Measurements from ENCODE around the gene USP4. TPM values are rescaled to one million over a fixed set of nuclear protein-coding genes. Genes with fewer than 3 reads are reported as not detected.

The USP4 gene
- total RNA-seq, 1 donor from 2014 or later: 34.7 TPM

Small RNAs within 50 kb of the gene (microRNA-seq; reads per million reads assigned to microRNA genes)
- gene MIR4271: not detected

Other genes starting within 250 kb of the USP4 start
- 46.2 TPM for gene QRICH1, start 246.0 kb downstream of the USP4 start, total RNA-seq
- 207 TPM for gene QARS1, start 235.3 kb downstream of the USP4 start, total RNA-seq
- 55.5 TPM for gene USP19, start 219.2 kb downstream of the USP4 start, total RNA-seq
- gene LAMB2, start 207.0 kb downstream of the USP4 start, total RNA-seq: 568 TPM
- 9.4 TPM for gene CCDC71, start 173.7 kb downstream of the USP4 start, total RNA-seq
- gene KLHDC8B, start 168.5 kb downstream of the USP4 start, total RNA-seq: 129 TPM
- gene C3orf62, start 62.8 kb downstream of the USP4 start, total RNA-seq: 2.6 TPM
- 117 TPM for gene GPX1, start 18.3 kb upstream of the USP4 start, total RNA-seq
- 255 TPM for gene RHOA, start 71.9 kb upstream of the USP4 start, total RNA-seq
- 13.4 TPM for gene TCTA, start 72.4 kb upstream of the USP4 start, total RNA-seq
- gene AMT, start 82.4 kb upstream of the USP4 start, total RNA-seq: 32.2 TPM
- 15.7 TPM for gene NICN1, start 89.3 kb upstream of the USP4 start, total RNA-seq
- gene DAG1, start 130.2 kb upstream of the USP4 start, total RNA-seq: 122 TPM
- 0.27 TPM for gene BSN, start 214.4 kb upstream of the USP4 start, total RNA-seq

Data from Right ventricle myocardium superior (tissue), 1 donor.